Muscle layer of duodenum (tissue), 2 donors: Measurements from ENCODE around the gene EFCAB3.
"Not testable (repeated sequence)": the region's sequence is repeated elsewhere in the genome, so short reads cannot be mapped to it uniquely, and the experiment has no call there.

ENCODE experiments used
- H3K27ac ChIP-seq: one replicate; pipeline ENCODE4 v1.7.0; 2013; ENCODE audit warnings: mild to moderate bottlenecking, low read length
- H3K27me3 ChIP-seq: one replicate; pipeline ENCODE4 v1.7.0; 2013; ENCODE audit warnings: low read depth, mild to moderate bottlenecking, control low read depth, low read length
- H3K36me3 ChIP-seq, 2 donors: one replicate each; pipeline ENCODE4 v1.7.0; 2013; ENCODE audit warnings: low read length in 2 of 2, control low read depth in 1 of 2, mild to moderate bottlenecking in 1 of 2; ENCODE audit not compliant: insufficient read depth in 2 of 2, control insufficient read depth in 1 of 2
- H3K4me1 ChIP-seq, 2 donors: one replicate each; pipeline ENCODE4 v1.7.0; 2013; ENCODE audit warnings: low read length in 2 of 2, mild to moderate bottlenecking in 2 of 2, control low read depth in 1 of 2, moderate library complexity in 1 of 2; ENCODE audit not compliant: insufficient read depth in 2 of 2, control insufficient read depth in 1 of 2
- H3K4me3 ChIP-seq, 2 donors: one replicate each; pipeline ENCODE4 v1.7.0; 2013; ENCODE audit warnings: low read length in 2 of 2, low read depth in 1 of 2, mild to moderate bottlenecking in 1 of 2
- H3K9me3 ChIP-seq, 2 donors: one replicate each; pipeline ENCODE4 v1.7.0; 2013; ENCODE audit warnings: low read length in 2 of 2, control low read depth in 1 of 2, mild to moderate bottlenecking in 1 of 2; ENCODE audit not compliant: control insufficient read depth in 1 of 2
- donor health status: healthy.

The EFCAB3 gene

DNA sequence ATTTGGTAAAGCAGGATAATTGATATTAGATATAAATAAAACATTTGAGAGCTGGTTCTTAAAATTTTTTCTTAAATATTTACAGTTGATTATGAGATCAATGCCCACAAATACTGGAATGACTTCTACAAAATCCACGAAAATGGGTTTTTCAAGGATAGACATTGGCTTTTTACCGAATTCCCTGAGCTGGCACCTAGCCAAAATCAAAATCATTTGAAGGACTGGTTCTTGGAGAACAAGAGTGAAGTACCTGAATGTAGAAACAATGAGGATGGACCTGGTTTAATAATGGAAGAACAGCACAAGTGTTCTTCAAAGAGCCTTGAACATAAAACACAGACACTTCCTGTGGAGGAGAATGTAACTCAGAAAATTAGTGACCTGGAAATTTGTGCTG is 45.9 kb downstream of the EFCAB3 start:
- not testable (repeated sequence) for H3K4me3 ChIP-seq, H3K4me1 ChIP-seq, H3K36me3 ChIP-seq, H3K9me3 ChIP-seq, H3K27ac ChIP-seq, H3K27me3 ChIP-seq

DNA sequence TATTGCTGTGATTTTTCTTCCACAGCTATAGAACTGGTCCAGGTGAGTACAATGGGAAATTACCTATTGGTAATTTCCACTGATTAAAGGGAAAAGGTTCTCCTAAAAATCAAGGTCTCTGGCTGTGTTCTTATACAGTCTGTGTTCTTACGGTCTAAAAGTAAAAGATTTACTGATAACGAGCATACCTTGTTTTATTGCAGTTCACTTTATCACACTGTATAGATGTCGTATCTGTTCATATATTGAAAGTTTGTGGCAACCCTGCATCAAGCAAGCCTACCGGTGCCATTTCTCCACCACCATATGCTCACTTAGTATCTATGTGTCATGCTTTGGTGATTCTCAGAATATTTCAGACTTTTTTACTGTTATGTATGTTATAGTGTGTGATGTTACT is 54.9 kb downstream of the EFCAB3 start:
- H3K36me3 ChIP-seq, H3K4me1 ChIP-seq, H3K4me3 ChIP-seq, H3K27me3 ChIP-seq, H3K27ac ChIP-seq, H3K9me3 ChIP-seq: not testable (repeated sequence)

DNA sequence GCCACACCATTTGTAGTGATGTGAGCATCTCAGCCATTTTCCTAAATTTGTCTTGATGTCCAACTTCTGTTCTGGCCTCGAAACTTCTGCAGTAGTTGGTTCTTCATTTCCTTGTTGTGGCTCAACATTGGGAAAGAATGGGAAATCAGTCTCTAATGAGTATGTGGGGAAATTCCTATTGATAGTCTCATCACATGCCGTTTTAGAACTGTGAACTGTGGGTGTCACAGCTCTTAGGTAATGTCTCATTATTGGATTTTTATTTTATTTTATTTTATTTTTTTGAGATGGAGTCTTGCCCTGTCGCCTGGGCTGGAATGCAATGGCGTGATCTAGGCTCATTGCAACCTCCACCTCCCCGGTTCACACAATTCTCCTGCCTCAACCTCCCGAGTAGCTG is 60.8 kb downstream of the EFCAB3 start:
- H3K4me3 ChIP-seq, H3K4me1 ChIP-seq, H3K27me3 ChIP-seq, H3K9me3 ChIP-seq, H3K27ac ChIP-seq: not testable (repeated sequence)
- peaks cover 5 to 40% of the 10 kb centered on the region in 2 donors for H3K36me3 ChIP-seq

DNA sequence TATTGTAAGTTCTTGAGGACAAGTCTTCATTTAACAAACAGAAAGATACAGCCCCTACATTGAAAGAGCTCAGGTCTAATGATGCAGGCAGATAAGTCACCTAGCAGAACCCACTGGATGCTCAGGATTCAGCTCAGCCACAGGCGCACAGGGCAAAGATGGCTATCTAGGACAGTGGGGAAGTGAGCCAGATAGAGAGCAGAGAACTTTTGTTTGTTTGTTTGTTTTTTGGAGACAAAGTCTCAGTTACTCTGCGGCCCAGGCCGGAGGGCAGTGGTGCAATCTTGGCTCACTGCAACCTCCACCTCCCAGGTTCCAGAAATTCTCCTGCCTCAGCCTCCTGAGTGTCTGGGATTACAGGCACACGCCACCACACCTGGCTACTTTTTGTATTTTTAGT is 63.7 kb downstream of the EFCAB3 start:
- H3K27ac ChIP-seq: no peak overlapping the region
- no peaks in the 10 kb centered on the region for H3K4me1 ChIP-seq
- H3K4me3 ChIP-seq: no peak overlapping the region
- no peaks in the 10 kb centered on the region for H3K9me3 ChIP-seq
- H3K36me3 ChIP-seq: peaks cover 15 to 58% of the 10 kb centered on the region in 2 donors
- H3K27me3 ChIP-seq: no peaks in the 10 kb centered on the region

DNA sequence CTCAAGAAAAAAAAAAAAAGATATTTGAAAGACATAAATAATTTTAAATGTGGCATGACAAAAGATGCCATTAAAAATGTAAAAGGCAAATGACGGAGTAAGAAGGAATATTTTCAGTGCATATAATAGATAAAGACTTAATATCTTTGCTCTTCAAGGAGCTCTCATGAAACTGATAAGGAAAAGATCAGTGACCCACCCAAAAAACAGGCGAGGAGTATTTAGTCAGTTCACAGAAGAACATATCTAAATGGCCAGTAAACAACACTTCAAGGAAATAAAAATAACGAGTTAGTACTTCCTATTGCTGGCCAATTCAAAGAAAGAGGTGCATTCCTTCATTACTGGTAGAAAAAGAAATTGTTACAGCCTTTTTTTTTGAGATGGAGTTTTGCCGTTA is 65.4 kb downstream of the EFCAB3 start:
- H3K27ac ChIP-seq, H3K9me3 ChIP-seq, H3K27me3 ChIP-seq, H3K4me1 ChIP-seq, H3K4me3 ChIP-seq: not testable (repeated sequence)
- H3K36me3 ChIP-seq: peaks cover 16 to 53% of the 10 kb centered on the region in 2 donors

DNA sequence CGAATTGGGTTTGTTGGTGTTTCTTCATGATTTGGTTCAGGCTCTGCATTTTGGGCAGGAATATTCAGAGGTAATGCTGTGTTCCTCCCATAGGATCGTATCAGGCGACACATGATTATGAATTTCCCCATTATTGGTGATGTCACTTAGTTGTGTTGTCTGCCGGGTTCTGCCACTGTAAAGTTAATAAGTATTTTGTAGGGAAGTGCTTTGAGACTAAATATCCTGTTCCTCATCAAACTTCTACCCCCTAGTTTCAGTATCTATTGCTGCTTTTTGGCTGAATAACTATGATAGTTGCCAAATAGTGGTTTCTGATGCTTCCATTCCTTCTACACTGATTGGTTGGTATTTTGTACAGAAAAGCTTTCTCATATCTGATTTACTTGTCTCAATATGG is 71.8 kb downstream of the EFCAB3 start:
- peaks cover 10 to 15% of the 10 kb centered on the region in 2 donors for H3K36me3 ChIP-seq
- H3K27me3 ChIP-seq, H3K27ac ChIP-seq, H3K9me3 ChIP-seq, H3K4me1 ChIP-seq, H3K4me3 ChIP-seq: not testable (repeated sequence)

DNA sequence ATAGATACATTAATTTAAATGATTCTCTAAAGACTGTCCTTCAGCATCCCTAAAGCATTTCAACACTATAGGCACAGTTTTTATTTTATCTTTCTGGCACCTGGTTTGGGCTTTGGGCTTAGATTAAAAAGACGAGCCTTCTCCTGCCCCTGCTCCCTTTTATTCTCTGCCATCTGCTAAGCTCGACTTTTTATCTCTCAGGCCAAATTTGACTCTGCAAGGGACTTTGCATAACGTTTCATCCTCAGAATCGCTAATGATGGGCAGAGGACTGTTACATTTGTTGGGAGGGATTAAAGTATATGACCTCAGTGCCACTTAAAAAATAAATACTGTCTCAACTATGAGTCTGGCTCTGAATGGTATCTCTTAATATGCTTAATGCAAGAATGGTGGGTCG is 72.7 kb downstream of the EFCAB3 start:
- not testable (repeated sequence) for H3K4me3 ChIP-seq, H3K27me3 ChIP-seq, H3K36me3 ChIP-seq, H3K4me1 ChIP-seq, H3K27ac ChIP-seq, H3K9me3 ChIP-seq

DNA sequence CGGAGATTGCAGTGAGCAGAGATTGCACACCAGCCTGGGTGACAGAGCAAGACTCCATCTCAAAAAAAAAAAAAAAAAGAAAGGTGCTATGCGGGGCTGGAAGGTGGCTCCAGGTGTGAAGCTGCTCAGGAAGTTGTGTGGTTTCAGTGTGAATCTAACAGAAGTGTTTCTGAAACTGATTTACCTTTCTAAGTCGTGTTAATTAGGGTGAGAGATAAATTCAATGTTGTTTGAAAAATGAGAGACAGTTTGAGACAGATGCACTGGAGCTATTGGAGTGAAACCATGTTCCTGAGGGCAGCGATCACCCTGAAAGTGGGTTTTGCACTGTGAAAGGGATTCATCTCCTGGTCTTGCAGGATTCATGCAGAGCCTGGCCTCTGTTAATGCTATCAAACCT is 73.3 kb downstream of the EFCAB3 start:
- H3K27ac ChIP-seq, H3K4me1 ChIP-seq, H3K36me3 ChIP-seq, H3K27me3 ChIP-seq, H3K9me3 ChIP-seq, H3K4me3 ChIP-seq: not testable (repeated sequence)

DNA sequence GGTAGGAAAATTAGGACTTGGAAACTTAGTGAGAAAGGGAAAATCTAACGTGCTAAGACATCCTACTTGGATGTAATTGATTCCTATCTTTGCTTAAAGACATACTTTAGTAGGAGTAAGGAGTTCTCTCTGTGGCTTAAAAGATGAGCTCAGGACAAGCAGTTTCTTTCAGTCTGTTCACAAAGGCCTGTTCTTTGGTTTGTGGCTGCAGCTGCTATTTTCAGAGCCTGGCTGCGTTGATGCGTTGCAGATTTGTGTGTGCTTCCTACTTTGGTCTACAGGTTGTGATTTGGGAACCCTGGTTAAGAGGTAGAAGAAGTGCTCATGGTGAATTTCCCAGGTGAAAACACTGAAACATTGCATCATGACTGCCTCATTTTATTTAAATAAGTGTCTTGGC is 73.8 kb downstream of the EFCAB3 start:
- not testable (repeated sequence) for H3K27ac ChIP-seq, H3K36me3 ChIP-seq

DNA sequence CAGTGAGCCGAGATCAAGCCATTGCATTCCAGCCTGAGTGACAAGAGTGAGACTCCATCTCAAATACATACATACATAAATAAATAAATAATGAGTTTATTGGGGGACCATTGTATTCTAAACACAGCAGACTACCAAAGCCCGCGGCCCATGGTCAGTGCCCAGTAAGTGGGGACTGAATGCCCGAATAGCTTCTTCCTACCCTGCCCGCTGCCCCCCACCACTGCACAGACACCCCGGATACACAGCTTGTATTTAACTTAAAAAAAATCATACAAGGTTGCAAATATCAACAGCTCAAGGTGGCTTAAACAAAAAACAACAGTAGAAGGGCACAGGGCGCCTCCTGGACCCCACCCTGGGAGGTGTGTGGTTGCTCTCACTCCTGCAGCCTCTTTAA is 75.7 kb downstream of the EFCAB3 start:
- H3K36me3 ChIP-seq: no peaks in the 10 kb centered on the region
- H3K9me3 ChIP-seq: no peaks in the 10 kb centered on the region
- no peak overlapping the region for H3K27ac ChIP-seq
- no peak overlapping the region for H3K4me3 ChIP-seq
- H3K27me3 ChIP-seq: no peaks in the 10 kb centered on the region
- no peaks in the 10 kb centered on the region for H3K4me1 ChIP-seq

More for the DNA sequence above, 73.8 kb downstream of the EFCAB3 start:
- H3K27me3 ChIP-seq, H3K4me1 ChIP-seq, H3K9me3 ChIP-seq, H3K4me3 ChIP-seq: not testable (repeated sequence)

DNA sequence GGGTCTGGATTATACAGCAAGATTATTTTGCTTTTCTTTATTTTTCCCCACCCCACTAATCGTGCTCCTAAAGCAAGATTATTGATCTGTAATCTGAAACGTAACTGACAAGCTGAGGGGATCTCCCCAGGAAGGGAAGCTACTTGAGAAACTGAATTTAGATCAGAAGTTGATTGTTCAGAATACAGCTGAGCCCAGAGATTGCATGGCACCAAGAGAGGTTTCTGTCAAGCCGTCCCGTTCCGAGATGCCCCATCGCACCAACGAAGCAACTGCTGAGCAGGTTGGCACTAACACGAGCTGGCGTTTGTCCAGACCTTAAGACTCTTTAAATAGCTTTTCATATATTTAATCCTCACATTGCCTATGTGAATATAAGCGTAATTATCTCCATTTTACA is 78.1 kb downstream of the EFCAB3 start:
- H3K9me3 ChIP-seq, H3K4me3 ChIP-seq, H3K4me1 ChIP-seq, H3K36me3 ChIP-seq, H3K27me3 ChIP-seq, H3K27ac ChIP-seq: not testable (repeated sequence)

DNA sequence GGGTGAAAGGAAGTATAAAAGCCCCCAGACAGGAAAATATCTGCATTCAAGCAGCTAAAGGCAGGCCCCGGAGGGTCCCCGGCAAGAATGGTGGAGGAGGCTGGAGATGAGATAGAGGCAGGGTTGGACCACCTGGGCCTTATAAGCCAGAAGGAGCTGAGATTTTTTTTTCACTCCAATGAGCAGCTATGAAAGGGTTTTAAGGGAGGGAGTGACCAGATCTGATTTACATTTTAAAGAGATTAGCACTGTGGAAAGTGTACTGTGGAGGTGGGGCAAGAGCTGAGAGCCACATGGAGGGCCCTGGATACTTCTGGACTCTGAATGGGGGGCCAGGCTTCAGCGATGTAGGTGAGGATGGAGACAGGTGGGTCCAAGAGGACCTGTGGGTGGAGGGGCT is 84.1 kb downstream of the EFCAB3 start:
- not testable (repeated sequence) for H3K27me3 ChIP-seq, H3K4me1 ChIP-seq, H3K9me3 ChIP-seq, H3K4me3 ChIP-seq, H3K27ac ChIP-seq, H3K36me3 ChIP-seq

DNA sequence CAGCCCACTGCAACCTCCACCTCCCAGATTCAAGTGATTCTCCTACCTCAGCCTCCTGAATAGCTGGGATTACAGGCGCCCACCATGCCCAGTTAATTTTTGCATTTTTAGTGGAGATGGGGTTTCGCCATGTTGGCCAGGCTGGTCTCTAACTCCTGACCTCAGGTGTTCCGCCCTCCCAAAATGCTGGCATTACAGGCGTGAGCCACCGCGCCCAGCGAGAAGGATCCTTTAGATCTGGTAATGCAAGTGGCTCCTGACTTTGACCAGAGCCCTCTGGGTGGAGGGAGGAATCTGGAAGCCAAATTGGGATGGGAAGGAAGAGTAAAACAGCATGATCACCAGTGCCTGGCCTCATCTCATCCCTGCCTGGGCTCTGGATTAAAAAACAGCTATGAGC is 84.9 kb downstream of the EFCAB3 start:
- not testable (repeated sequence) for H3K4me1 ChIP-seq, H3K27ac ChIP-seq, H3K9me3 ChIP-seq, H3K36me3 ChIP-seq, H3K27me3 ChIP-seq, H3K4me3 ChIP-seq
